KMS-11 (cell line): ENCODE results near the gene GMPR.

Experiments used
- H2AFZ ChIP-seq: fragments of 200-600 bp; sonication (generic); 2 replicates; pipeline ENCODE4 v1.6.1; 2016; ENCODE audit warnings: antibody characterized with exemption, mixed run types, low read depth
- H3K27ac ChIP-seq: fragments of 200-600 bp; sonication (generic); 2 replicates; pipeline ENCODE4 v1.6.1; 2016; ENCODE audit warnings: mild to moderate bottlenecking, mixed run types
- H3K27me3 ChIP-seq: fragments of 200-600 bp; sonication (generic); 2 replicates; pipeline ENCODE4 v1.6.1; 2017; ENCODE audit warnings: mild to moderate bottlenecking, low read depth, mixed run types, moderate library complexity; ENCODE audit not compliant: insufficient read depth
- H3K36me3 ChIP-seq: fragments of 200-600 bp; sonication (generic); 2 replicates; pipeline ENCODE4 v1.6.1; 2017; ENCODE audit warnings: mild to moderate bottlenecking, mixed run types; ENCODE audit not compliant: insufficient read depth
- H3K4me1 ChIP-seq: fragments of 200-600 bp; sonication (generic); 2 replicates; pipeline ENCODE4 v1.6.1; 2016; ENCODE audit warnings: mild to moderate bottlenecking, low read depth, mixed run types; ENCODE audit not compliant: poor library complexity, severe bottlenecking
- H3K4me2 ChIP-seq: fragments of 200-600 bp; sonication (generic); 2 replicates; pipeline ENCODE4 v1.7.0; 2016; ENCODE audit warnings: mild to moderate bottlenecking, mixed run types
- H3K4me3 ChIP-seq: fragments of 200-600 bp; sonication (generic); IDR thresholded peaks from 2 replicates; pipeline ENCODE4 v1.6.1; 2017; ENCODE audit warnings: low read depth, low read length, mixed read lengths; ENCODE audit not compliant: insufficient read depth
- H3K79me2 ChIP-seq: fragments of 200-600 bp; sonication (generic); 2 replicates; pipeline ENCODE4 v1.6.1; 2016; ENCODE audit warnings: low read depth, mixed run types; ENCODE audit not compliant: insufficient read depth
- H3K9ac ChIP-seq: fragments of 200-600 bp; sonication (generic); 2 replicates; pipeline ENCODE4 v1.6.1; 2016; ENCODE audit warnings: mild to moderate bottlenecking, mixed run types
- H4K20me1 ChIP-seq: fragments of 200-600 bp; sonication (generic); 2 replicates; pipeline ENCODE4 v1.6.1; 2016; ENCODE audit warnings: mild to moderate bottlenecking, mixed run types; ENCODE audit not compliant: insufficient read depth
- TF ChIP-seq, protein P1 (sequence below): fragments of 200-600 bp; sonication (generic); conservative IDR thresholded peaks from 2 replicates; pipeline ENCODE4 v1.6.1; 2017; ENCODE audit warnings: low read depth, mild to moderate bottlenecking, antibody characterized with exemption, low read length, moderate library complexity, mixed read lengths

GMPR gene

DNA sequence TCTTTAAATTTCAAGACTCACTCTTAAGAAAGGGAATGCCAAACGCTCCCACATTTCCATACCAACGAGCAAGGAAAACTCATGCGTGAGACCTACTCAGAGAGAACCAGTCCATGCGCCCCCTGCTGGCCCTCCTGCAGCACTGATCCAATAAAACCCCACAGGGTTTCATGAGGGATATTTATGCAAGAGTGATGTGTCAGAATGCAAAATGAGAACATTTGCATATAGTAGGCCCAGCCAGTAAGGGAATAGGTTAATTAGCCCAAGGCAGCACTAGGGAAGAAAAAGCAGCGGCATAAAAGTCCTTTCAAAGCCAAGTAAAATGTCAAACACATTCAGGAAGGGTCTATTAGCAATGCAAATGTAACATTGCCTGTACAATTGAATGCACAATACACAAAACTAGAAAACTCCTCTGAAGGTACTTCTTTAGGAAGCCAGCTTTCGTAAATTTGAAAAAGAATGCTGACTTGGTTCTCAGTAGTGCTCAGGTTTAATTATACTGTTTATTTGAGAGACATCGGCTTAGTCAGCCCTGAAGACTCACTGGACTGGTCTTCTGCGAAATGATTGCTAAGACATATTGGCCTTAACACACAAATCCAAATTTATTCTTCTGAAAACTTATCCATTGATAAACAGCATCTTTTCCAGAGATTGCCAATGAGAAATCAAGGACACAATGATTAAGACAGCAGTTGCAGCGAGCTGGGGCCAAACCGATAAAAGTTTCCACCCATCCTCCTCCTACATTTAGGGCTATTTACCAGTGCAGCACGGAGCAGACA, 93.2 kb downstream of the GMPR start:
- peak overlapping the region; percentile 59 for H3K27ac ChIP-seq
- TF ChIP-seq, protein P1, sequence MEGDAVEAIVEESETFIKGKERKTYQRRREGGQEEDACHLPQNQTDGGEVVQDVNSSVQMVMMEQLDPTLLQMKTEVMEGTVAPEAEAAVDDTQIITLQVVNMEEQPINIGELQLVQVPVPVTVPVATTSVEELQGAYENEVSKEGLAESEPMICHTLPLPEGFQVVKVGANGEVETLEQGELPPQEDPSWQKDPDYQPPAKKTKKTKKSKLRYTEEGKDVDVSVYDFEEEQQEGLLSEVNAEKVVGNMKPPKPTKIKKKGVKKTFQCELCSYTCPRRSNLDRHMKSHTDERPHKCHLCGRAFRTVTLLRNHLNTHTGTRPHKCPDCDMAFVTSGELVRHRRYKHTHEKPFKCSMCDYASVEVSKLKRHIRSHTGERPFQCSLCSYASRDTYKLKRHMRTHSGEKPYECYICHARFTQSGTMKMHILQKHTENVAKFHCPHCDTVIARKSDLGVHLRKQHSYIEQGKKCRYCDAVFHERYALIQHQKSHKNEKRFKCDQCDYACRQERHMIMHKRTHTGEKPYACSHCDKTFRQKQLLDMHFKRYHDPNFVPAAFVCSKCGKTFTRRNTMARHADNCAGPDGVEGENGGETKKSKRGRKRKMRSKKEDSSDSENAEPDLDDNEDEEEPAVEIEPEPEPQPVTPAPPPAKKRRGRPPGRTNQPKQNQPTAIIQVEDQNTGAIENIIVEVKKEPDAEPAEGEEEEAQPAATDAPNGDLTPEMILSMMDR = peak; percentile 90
- no peak overlapping the region; the same call in 1 of the 2 replicates for H3K9ac ChIP-seq
- no peaks in the 10 kb centered on the region for H3K79me2 ChIP-seq
- H3K4me2 ChIP-seq = peak overlapping the region; percentile 82
- H3K4me3 ChIP-seq = no peak overlapping the region
- no peaks in the 10 kb centered on the region for H3K36me3 ChIP-seq
- H3K27me3 ChIP-seq = no peaks in the 10 kb centered on the region
- H2AFZ ChIP-seq = peak overlapping the region; percentile 16; the same call in 1 of the 2 replicates
- H3K4me1 ChIP-seq = peaks cover 32% of the 10 kb centered on the region
- H4K20me1 ChIP-seq = no peaks in the 10 kb centered on the region

DNA sequence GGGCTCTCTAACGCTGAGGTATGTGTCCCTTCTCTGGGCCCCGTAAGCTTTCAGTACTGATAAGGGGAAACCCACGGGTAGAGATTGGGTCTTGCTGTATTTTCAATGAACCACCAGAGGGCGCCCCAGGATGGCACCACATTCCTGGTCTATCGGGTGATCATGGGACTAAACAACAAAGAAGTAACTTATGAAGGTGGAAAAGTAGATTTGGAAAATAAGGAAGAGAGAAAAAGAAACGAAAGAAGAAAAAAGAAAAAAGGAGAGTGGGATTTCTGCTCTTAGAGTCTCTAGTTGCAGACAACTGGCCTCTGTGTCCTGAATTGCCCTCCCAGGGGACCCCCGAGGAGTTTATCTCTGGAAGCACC, 93.8 kb downstream of the GMPR start:
- no peak overlapping the region for H3K9ac ChIP-seq
- H3K79me2 ChIP-seq = no peaks in the 10 kb centered on the region
- H2AFZ ChIP-seq = peak overlapping the region; percentile 16; the same call in 1 of the 2 replicates
- no peaks in the 10 kb centered on the region for H3K27me3 ChIP-seq
- H4K20me1 ChIP-seq = no peaks in the 10 kb centered on the region
- peaks cover 32% of the 10 kb centered on the region for H3K4me1 ChIP-seq
- peak overlapping the region; percentile 59 for H3K27ac ChIP-seq
- peak overlapping the region; percentile 82; the same call in 1 of the 2 replicates for H3K4me2 ChIP-seq
- no peak overlapping the region for H3K4me3 ChIP-seq
- TF ChIP-seq, protein P1 = peak; percentile 90
- H3K36me3 ChIP-seq = no peaks in the 10 kb centered on the region

- Histone ChIP-seq H3K36me3 (no peaks in the 10 kb centered on the region), H3K27ac (no peak overlapping the region), H3K4me1 (peaks cover 32% of the 10 kb centered on the region), H4K20me1 (no peaks in the 10 kb centered on the region), H3K9ac (no peak overlapping the region), H3K4me3 (no peak overlapping the region), H2AFZ (no peak overlapping the region), H3K4me2 (no peak overlapping the region), H3K27me3 (no peaks in the 10 kb centered on the region), H3K79me2 (no peaks in the 10 kb centered on the region)
- TF ChIP-seq, protein P1 = no peak
These were observed 95.2 kb downstream of the GMPR start for GRCh38 chr6:16333580-16333979.

GRCh38 chr6:16334671-16335070, 96.3 kb downstream of the GMPR start:
- Histone ChIP-seq H3K4me2 (no peak overlapping the region), H2AFZ (no peak overlapping the region), H3K36me3 (no peaks in the 10 kb centered on the region), H3K4me1 (peaks cover 32% of the 10 kb centered on the region), H3K79me2 (no peaks in the 10 kb centered on the region), H3K4me3 (no peak overlapping the region), H4K20me1 (no peaks in the 10 kb centered on the region), H3K27ac (no peak overlapping the region), H3K9ac (no peak overlapping the region), H3K27me3 (no peaks in the 10 kb centered on the region)
- TF ChIP-seq, protein P1 = no peak
